DOHH2 (cell line): Measurements from ENCODE around the gene MACF1.

ENCODE experiments used
- EZH2phosphoT487 ChIP-seq: fragments of 200-600 bp; sonication (generic); IDR thresholded peaks from 2 replicates; pipeline ENCODE4 v1.6.1; 2017; ENCODE audit warnings: borderline replicate concordance, mild to moderate bottlenecking, antibody characterized with exemption, low read length, moderate library complexity, mixed read lengths
- TF ChIP-seq, protein P1 (sequence below): fragments of 200-600 bp; sonication (generic); IDR thresholded peaks from one replicate; pipeline ENCODE4 v1.5.1; 2014; ENCODE audit warnings: antibody characterized with exemption, mild to moderate bottlenecking, low read depth, low read length; ENCODE audit not compliant: poor library complexity, severe bottlenecking

DNA sequence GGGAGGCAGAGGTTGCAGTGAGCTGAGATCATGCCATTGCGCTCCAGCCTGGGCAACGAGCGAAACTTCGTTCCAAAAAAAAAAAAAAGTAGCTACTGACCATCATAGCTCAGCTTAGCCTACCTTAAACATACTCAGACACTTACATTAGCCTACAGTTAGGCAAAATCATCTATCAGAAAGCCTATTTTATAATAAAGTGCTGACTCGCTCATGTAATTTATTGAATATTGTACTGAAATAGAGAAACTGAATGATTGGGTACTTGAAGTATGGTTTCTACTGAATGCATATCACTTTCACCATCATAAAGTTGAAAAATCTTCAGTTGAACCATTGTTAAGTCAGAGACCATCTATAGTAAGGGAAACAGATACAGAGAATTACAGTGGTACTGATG is 193.0 kb downstream of the MACF1 start:
- no peak for TF ChIP-seq EZH2phosphoT487
- TF ChIP-seq, protein P1, sequence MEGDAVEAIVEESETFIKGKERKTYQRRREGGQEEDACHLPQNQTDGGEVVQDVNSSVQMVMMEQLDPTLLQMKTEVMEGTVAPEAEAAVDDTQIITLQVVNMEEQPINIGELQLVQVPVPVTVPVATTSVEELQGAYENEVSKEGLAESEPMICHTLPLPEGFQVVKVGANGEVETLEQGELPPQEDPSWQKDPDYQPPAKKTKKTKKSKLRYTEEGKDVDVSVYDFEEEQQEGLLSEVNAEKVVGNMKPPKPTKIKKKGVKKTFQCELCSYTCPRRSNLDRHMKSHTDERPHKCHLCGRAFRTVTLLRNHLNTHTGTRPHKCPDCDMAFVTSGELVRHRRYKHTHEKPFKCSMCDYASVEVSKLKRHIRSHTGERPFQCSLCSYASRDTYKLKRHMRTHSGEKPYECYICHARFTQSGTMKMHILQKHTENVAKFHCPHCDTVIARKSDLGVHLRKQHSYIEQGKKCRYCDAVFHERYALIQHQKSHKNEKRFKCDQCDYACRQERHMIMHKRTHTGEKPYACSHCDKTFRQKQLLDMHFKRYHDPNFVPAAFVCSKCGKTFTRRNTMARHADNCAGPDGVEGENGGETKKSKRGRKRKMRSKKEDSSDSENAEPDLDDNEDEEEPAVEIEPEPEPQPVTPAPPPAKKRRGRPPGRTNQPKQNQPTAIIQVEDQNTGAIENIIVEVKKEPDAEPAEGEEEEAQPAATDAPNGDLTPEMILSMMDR = no peak
